Measurements from ENCODE around the gene FEM1B. TPM values are rescaled to one million over a fixed set of nuclear protein-coding genes. Genes with fewer than 3 reads are reported as not detected.

FEM1B gene
- polyA plus RNA-seq, 3 donors = 61.1 to 70.1 (median 64.1) TPM

DNA sequence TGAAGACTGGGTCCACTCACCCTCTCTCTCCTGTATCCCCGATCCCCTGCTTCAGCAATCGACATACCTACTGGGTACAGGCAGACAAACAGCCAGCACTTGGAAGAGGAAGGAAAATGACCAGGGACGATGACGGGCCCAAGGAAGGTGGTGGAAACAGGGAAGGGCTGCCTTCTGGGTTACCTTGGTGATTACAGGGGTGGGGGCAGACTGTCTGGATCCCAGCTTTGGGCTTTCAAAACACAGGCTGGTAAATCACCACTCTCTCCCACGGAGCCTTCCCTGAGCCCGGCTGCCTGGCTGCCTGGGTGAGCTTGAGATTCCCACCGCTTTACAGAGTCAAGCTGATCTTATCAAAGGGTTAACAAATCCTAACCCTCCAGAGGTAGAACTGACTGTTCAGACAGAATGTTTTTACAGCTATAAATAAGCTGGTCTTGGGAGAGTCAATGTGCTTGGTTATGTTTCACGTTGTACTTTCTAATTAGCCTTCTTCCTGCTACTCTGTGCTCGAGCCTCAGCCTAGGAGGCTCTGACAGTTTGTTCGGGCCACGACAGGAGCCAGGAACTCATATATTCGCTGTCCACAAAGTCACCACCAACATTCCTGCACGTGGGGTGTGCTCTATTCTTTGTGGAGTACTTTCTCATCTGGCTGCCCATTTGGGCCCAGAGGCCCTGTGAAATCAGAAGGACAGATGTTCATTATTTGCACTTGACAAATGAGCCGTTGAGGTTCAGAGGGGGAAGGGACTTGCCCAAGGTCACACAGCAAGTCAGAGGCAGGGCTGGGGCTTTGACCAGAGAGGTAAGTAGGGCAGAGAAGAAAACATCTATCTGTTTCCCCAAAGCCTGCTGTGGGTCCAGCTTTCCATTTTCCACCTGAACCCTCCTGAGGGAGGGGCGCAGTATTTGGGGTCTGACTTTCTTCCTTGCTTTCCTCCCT, 63.5 kb downstream of the FEM1B start:
- no peak for DNase-seq (ENCODE audit: low read depth in 3 of 3, low spot score in 2 of 3)

DNA sequence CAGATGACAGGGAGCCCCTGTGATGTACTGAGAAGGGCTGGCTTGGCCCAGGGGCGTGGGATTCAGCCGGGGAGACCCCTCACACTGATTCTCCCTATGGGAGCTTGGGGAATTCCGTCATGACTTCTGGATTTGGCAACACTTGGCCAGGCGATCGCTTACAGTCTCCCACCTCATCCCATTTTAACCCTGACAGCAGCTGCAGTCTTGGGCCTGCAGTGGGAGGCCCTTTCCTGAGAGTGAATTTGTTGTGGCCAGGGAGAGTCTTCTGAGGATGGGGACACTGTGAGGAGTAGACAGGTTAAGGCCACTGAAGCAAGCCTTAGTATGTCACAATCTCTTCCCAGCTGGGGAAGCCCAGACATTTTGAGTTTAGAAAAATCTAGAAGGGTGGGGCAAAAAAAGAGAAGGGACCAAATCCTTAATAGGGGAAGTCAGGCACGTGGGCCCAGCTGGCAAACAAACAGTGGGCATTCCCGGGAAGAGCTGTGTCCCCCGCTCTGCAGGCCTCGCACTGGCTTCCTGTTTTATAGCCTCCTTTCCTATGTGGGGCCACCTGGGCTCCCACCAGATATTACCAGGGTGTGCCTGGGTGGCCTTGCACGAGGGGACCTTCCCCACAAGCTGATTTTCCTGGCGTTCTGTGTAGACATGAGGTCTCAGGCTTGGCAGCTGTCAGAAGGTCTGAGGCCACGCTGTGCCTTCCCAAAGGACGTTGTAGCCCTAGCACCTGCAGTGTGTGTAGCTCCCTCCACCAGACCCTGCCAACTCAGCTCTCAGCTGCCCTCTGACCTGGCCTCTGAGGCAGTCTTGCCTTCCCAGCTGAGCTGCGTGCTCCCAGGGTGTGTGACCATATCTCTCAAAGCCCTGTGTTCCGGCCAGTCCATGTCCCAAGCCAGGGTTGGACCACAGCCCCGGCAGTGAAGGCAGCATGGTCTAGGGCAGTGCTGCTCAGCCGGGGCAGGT, 64.5 kb downstream of the FEM1B start:
- no peak for DNase-seq (ENCODE audit: low read depth in 3 of 3, low spot score in 2 of 3)

DNA sequence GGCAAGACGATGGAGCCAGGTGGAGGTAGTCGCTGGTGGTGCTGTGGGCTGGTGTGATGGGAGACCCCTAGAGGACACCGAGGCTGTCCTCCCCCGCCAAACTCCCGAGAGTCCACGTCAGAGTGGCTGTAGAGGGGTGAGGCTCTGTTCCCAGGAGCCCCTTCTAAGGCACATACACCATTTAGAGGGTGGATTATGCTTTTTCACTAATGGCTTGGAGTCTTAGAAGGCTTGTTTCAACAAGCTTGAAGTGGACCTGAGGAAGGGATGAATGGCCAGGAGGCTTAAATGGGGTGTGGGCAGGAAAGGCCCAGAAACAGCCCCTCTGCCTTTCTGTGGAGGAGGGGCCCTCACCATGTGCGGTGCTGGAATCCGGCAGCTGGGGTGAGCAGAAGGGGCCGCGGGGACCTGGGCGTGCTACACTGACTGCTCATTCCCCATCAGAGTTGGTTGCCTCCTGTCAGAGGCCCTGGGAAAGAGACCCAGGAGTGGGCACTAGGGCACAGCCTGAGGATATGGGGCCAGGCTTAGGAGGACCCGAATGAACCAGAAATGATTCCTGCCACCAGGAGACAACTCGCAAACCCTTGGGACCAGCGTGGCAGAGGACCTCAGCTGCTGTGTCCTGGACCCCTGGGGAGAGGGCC, 66.2 kb downstream of the FEM1B start:
- no peak for DNase-seq (ENCODE audit: low read depth in 3 of 3, low spot score in 2 of 3)

DNA sequence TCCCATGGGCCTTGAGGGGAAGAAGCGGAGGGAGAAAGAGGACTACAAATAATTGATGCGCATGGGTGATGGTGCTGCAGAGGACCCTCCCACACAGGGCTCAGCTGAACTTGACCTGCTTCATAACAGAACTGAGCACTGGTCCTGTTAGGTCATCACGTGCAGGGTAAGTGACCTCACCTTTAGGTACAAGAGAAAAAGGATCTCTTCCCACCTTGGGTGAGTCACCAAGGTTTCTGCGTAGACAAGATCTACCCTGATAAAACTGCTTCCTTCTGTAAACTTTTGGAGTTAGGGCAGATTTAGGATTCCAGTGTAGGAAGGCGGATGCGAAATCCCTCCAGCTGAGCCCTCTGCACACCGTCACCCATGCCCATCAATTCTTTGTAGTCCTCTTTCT, 67.1 kb downstream of the FEM1B start:
- no peak for DNase-seq (ENCODE audit: low read depth in 3 of 3, low spot score in 2 of 3)

Other genes starting within 250 kb of the FEM1B start
- gene PIAS1, start 223.4 kb upstream of the FEM1B start, polyA plus RNA-seq (ENCODE audit: insufficient read length in 3 of 3) = 10 to 100 TPM; 44.1 to 47.2 (median 45.7) TPM
- gene CALML4, start 72.4 kb upstream of the FEM1B start, polyA plus RNA-seq (ENCODE audit: insufficient read length in 3 of 3) = 10 to 100 TPM; 26.8 to 36.5 (median 35.2) TPM
- 10 to 100 TPM; 32.8 to 37.1 (median 33.6) TPM for gene CLN6, start 48.0 kb upstream of the FEM1B start, polyA plus RNA-seq (ENCODE audit: insufficient read length in 3 of 3)
- 1 to 10 TPM; 2.0 to 3.9 (median 3.1) TPM for gene ITGA11, start 154.4 kb downstream of the FEM1B start, polyA plus RNA-seq (ENCODE audit: insufficient read length in 3 of 3)

Measured in right renal cortex interstitium (tissue), 3 donors.